GM18951 (cell line): Measurements from ENCODE around the gene LRIF1.

ENCODE experiments used
- POLR2A ChIP-seq: IDR thresholded peaks from 4 replicates; pipeline ENCODE4 v1.6.1; 2011; ENCODE audit warnings: mild to moderate bottlenecking; ENCODE audit not compliant: insufficient read length, insufficient read depth; ENCODE audit errors: extremely low read depth
- in situ Hi-C: fragments of 300-500 bp; cut with MboI; formaldehyde crosslinking; loops from one replicate; pipeline ENCODE4 v1.12.0; 2022; ENCODE audit warnings: low sequenced_read_pairs, mixed read lengths, inconsistent platforms; ENCODE audit not compliant: unreplicated experiment

Gene LRIF1

GRCh38 chr1:110897681-110898080, 66.0 kb downstream of the LRIF1 start:
- TF ChIP-seq POLR2A = no peak
- in situ Hi-C loops = no loop called here
